Measurements from ENCODE around the gene HDAC4. TPM values are rescaled to one million over a fixed set of nuclear protein-coding genes. Genes with fewer than 3 reads are reported as not detected.

The HDAC4 gene
- total and polyA plus RNA-seq, 9 donors: 7.0 to 74.0 (median 46.3) TPM

- TF ChIP-seq POLR2A (IDR thresholded peaks at IDR 0.05) (no peak), EP300 (IDR thresholded peaks at IDR 0.05) (no peak)
- H3K4me3 ChIP-seq: no peak overlapping the region
- no peaks in the 10 kb centered on the region for H3K9me3 ChIP-seq
- intact Hi-C loops (cut with DNase I): no loop called here
- peak in 1 of 5 donors; percentile 12 for DNase-seq
- WGBS, 3 donors: 89 to 93% (median 91%) methylated on average over 13 of the region's 13 CpGs
- H3K27me3 ChIP-seq: no peaks in the 10 kb centered on the region
- H3K4me1 ChIP-seq (ENCODE audit: insufficient read depth): no peaks in the 10 kb centered on the region
- no peaks in the 10 kb centered on the region for H3K36me3 ChIP-seq
- no peak overlapping the region for H3K27ac ChIP-seq
Measured at GRCh38 chr2:239376351-239376750, 24.5 kb downstream of the HDAC4 start.

- Histone ChIP-seq H3K36me3 (no peaks in the 10 kb centered on the region), H3K4me3 (no peak overlapping the region), H3K27me3 (no peaks in the 10 kb centered on the region), H3K27ac (no peak overlapping the region), H3K9me3 (no peaks in the 10 kb centered on the region), H3K4me1 (ENCODE audit: insufficient read depth) (no peaks in the 10 kb centered on the region)
- TF ChIP-seq EP300 (IDR thresholded peaks at IDR 0.05) (no peak), POLR2A (IDR thresholded peaks at IDR 0.05) (no peak), CTCF (IDR thresholded peaks at IDR 0.05) (no peak)
- peak in 2 of 5 donors; percentile 16 to 20 for DNase-seq
- WGBS, 3 donors: 89 to 92% (median 92%) methylated on average over 24 to 31 of the region's 31 CpGs
- intact Hi-C loops (cut with DNase I): no loop called here
Measured at GRCh38 chr2:239375278-239376061, 25.4 kb downstream of the HDAC4 start.

- Histone ChIP-seq H3K36me3 (no peaks in the 10 kb centered on the region), H3K4me3 (no peak overlapping the region), H3K4me1 (ENCODE audit: insufficient read depth) (no peaks in the 10 kb centered on the region), H3K9me3 (no peaks in the 10 kb centered on the region), H3K27ac (no peak overlapping the region), H3K27me3 (no peaks in the 10 kb centered on the region)
- WGBS, 3 donors: 93 to 97% (median 96%) methylated on average over 12 to 13 of the region's 13 CpGs
- no peak for TF ChIP-seq CTCF (IDR thresholded peaks at IDR 0.05)
- no peak for TF ChIP-seq EP300 (IDR thresholded peaks at IDR 0.05)
- no peak for TF ChIP-seq POLR2A (IDR thresholded peaks at IDR 0.05)
- intact Hi-C loops (cut with DNase I): no loop called here
- DNase-seq: peak in 2 of 5 donors; percentile 18 to 23
Measured at GRCh38 chr2:239374896-239375277, 25.9 kb downstream of the HDAC4 start.

- Histone ChIP-seq H3K9me3 (no peaks in the 10 kb centered on the region), H3K36me3 (no peaks in the 10 kb centered on the region), H3K4me3 (no peak overlapping the region), H3K27ac (no peak overlapping the region), H3K27me3 (no peaks in the 10 kb centered on the region), H3K4me1 (ENCODE audit: insufficient read depth) (no peaks in the 10 kb centered on the region)
- WGBS, 3 donors: 91 to 95% (median 93%) methylated on average over 13 of the region's 13 CpGs
- no peak for TF ChIP-seq CTCF (IDR thresholded peaks at IDR 0.05)
- TF ChIP-seq POLR2A (IDR thresholded peaks at IDR 0.05): no peak
- no peak for TF ChIP-seq EP300 (IDR thresholded peaks at IDR 0.05)
- intact Hi-C loops (cut with DNase I): no loop called here
- peak in 1 of 5 donors; percentile 7 for DNase-seq
Measured at GRCh38 chr2:239372835-239373234, 28.0 kb downstream of the HDAC4 start.
